CD14-positive monocyte (primary cell): ENCODE results near the gene NCCRP1. TPM values are rescaled to one million over a fixed set of nuclear protein-coding genes. Genes with fewer than 3 reads are reported as not detected.

Source experiments
- DNase-seq, 3 donors: peaks; one replicate each; pipeline ENCODE4 v3.0.0-alpha.2; 2011 to 2022
- H2AFZ ChIP-seq: 2 replicates; pipeline ENCODE4 v1.6.0; 2012; ENCODE audit warnings: mild to moderate bottlenecking, low read depth, low read length, inconsistent platforms; ENCODE audit not compliant: insufficient read depth, poor library complexity, severe bottlenecking
- H3K27ac ChIP-seq, 2 donors: 1 replicate in 1 of 2; 2 replicates in 1 of 2; pipeline ENCODE4 v1.5.1; 2012 to 2013; ENCODE audit warnings: low read length in 2 of 2, control low read depth in 1 of 2, inconsistent platforms in 1 of 2, low read depth in 1 of 2, mild to moderate bottlenecking in 1 of 2
- H3K27me3 ChIP-seq, 2 donors: one replicate each; pipeline versions ENCODE4 v1.6.0 to v1.6.1; 2011 to 2013; ENCODE audit warnings: low read length in 2 of 2; ENCODE audit not compliant: control insufficient read depth in 2 of 2, insufficient read depth in 2 of 2
- H3K36me3 ChIP-seq, 2 donors: replicated peaks in 1 of 2; 1 replicate in 1 of 2; 2 replicates in 1 of 2; pipeline versions ENCODE4 v1.5.1 to v1.6.1; 2012 to 2013; ENCODE audit warnings: low read length in 2 of 2, control low read depth in 1 of 2, inconsistent platforms in 1 of 2, mild to moderate bottlenecking in 1 of 2; ENCODE audit not compliant: insufficient read depth in 2 of 2, control insufficient read depth in 1 of 2
- H3K4me1 ChIP-seq, 2 donors: 1 replicate in 1 of 2; 2 replicates in 1 of 2; pipeline versions ENCODE4 v1.5.1 to v1.6.1; 2012 to 2013; ENCODE audit warnings: low read length in 2 of 2, control low read depth in 1 of 2, inconsistent platforms in 1 of 2, mild to moderate bottlenecking in 1 of 2, moderate library complexity in 1 of 2; ENCODE audit not compliant: insufficient read depth in 2 of 2, control insufficient read depth in 1 of 2
- H3K4me2 ChIP-seq: replicated peaks from 2 replicates; pipeline ENCODE3; 2012; ENCODE audit warnings: low read length, moderate library complexity, mild to moderate bottlenecking; ENCODE audit not compliant: poor library complexity, severe bottlenecking; ENCODE audit errors: extremely low read depth
- H3K4me3 ChIP-seq, 3 experiments: fragments of 200-600 bp in 1 of 3; sonication (generic) in 1 of 3; replicated peaks in 1 of 3; 1 replicate in 2 of 3; 2 replicates in 1 of 3; pipeline ENCODE4 v1.5.1; 2011 to 2013; ENCODE audit warnings: low read length in 3 of 3, mild to moderate bottlenecking in 3 of 3, control low read depth in 2 of 3, low read depth in 2 of 3, inconsistent platforms in 1 of 3, moderate library complexity in 1 of 3
- H3K79me2 ChIP-seq: 2 replicates; pipeline ENCODE4 v1.6.0; 2012; ENCODE audit warnings: mild to moderate bottlenecking, control low read depth, inconsistent platforms, low read length, moderate library complexity; ENCODE audit not compliant: insufficient read depth
- H3K9ac ChIP-seq: 2 replicates; pipeline ENCODE4 v1.6.0; 2017; ENCODE audit warnings: low read length, mild to moderate bottlenecking; ENCODE audit not compliant: insufficient read depth, poor library complexity, severe bottlenecking
- H3K9me3 ChIP-seq, 2 donors: replicated peaks in 1 of 2; 1 replicate in 1 of 2; 2 replicates in 1 of 2; pipeline versions ENCODE4 v1.5.1 to v1.6.1; 2012 to 2013; ENCODE audit warnings: low read length in 2 of 2, control low read depth in 1 of 2; ENCODE audit not compliant: control insufficient read depth in 1 of 2, insufficient read depth in 1 of 2
- H4K20me1 ChIP-seq: 2 replicates; pipeline ENCODE4 v1.6.0; 2012; ENCODE audit warnings: mild to moderate bottlenecking, low read length, control low read depth, moderate library complexity; ENCODE audit not compliant: insufficient read depth
- H3K27ac Mint-ChIP-seq, 7 donors: one replicate each; pipeline ENCODE4 v1.8.0; 2020; ENCODE audit warnings: mild to moderate bottlenecking in 7 of 7, mixed read lengths in 7 of 7, moderate library complexity in 6 of 7, inconsistent platforms in 2 of 7
- H3K27me3 Mint-ChIP-seq, 3 donors: one replicate each; pipeline ENCODE4 v1.8.0; 2021 to 2022; ENCODE audit warnings: low read depth in 3 of 3, mild to moderate bottlenecking in 3 of 3, mixed read lengths in 3 of 3, moderate library complexity in 3 of 3, inconsistent platforms in 1 of 3
- H3K36me3 Mint-ChIP-seq, 2 donors: one replicate each; pipeline ENCODE4 v1.8.0; 2020; ENCODE audit warnings: mixed read lengths in 2 of 2, inconsistent platforms in 1 of 2, mild to moderate bottlenecking in 1 of 2
- H3K4me1 Mint-ChIP-seq: one replicate; pipeline ENCODE4 v1.8.0; 2020; ENCODE audit warnings: mild to moderate bottlenecking, mixed read lengths
- H3K4me3 Mint-ChIP-seq, 2 donors: one replicate each; pipeline ENCODE4 v1.8.0; 2020; ENCODE audit warnings: mild to moderate bottlenecking in 2 of 2, mixed read lengths in 2 of 2, moderate library complexity in 1 of 2
- H3K9me3 Mint-ChIP-seq, 7 donors: one replicate each; pipeline ENCODE4 v1.8.0; 2020 to 2022; ENCODE audit warnings: mixed read lengths in 7 of 7, mild to moderate bottlenecking in 6 of 7, moderate library complexity in 6 of 7, inconsistent platforms in 2 of 7
- CTCF ChIP-seq: fragments of 200-600 bp; IDR thresholded peaks from one replicate; pipeline ENCODE4 v1.8.0; 2022; ENCODE audit warnings: antibody characterized with exemption, mild to moderate bottlenecking
- WGBS: methylation state at CpG from one replicate; pipeline ENCODE4 v1.1.5; 2013; ENCODE audit warnings: missing lambda C conversion rate; ENCODE audit not compliant: insufficient coverage; 5-methylcytosine and 5-hydroxymethylcytosine counted together
- intact Hi-C, 2 donors: fragments of 100-400 bp; cut with micrococcal nuclease; formaldehyde crosslinking; loops; one replicate each; pipeline versions ENCODE4 v1.15.0 to v1.15.1; 2023
- polyA plus RNA-seq, 3 donors: library from polyadenylated mRNA; depleted of rRNA in 1 of 3; unstranded in 2 of 3; stranded (reverse) in 1 of 3; fragments of 300-500 nt in 2 of 3; fragments of >200 nt in 1 of 3; fragmentation: Illumina TruSeq in 2 of 3; gene quantifications; 1 replicate in 2 of 3; 2 replicates in 1 of 3; pipeline ENCODE4 v1.2.3, GENCODE V29; 2012 to 2021

Gene NCCRP1
- polyA plus RNA-seq, 3 donors: not detected

- Mint-ChIP-seq H3K36me3 (peaks cover 15 to 61% of the 10 kb centered on the region in 2 donors), H3K9me3 (peaks cover 0 to 2% (median 0%) of the 10 kb centered on the region in 7 donors), H3K4me3 (no peak overlapping the region), H3K4me1 (no peaks in the 10 kb centered on the region), H3K27me3 (peaks cover 0 to 3% (median 0%) of the 10 kb centered on the region in 3 donors), H3K27ac (no peak overlapping the region)
- WGBS: 98% methylated on average over 6 of the region's 11 CpGs
- Histone ChIP-seq H4K20me1 (no peaks in the 10 kb centered on the region), H3K27me3 (no peaks in the 10 kb centered on the region), H3K27ac (no peak overlapping the region), H3K9me3 (no peaks in the 10 kb centered on the region), H3K9ac (no peak overlapping the region), H3K4me1 (no peaks in the 10 kb centered on the region), H3K4me2 (no peak overlapping the region), H3K36me3 (peaks cover 36 to 57% of the 10 kb centered on the region in 2 donors), H2AFZ (no peak overlapping the region), H3K79me2 (no peaks in the 10 kb centered on the region), H3K4me3 (no peak overlapping the region)
- intact Hi-C loops: no loop called here
- no peak for DNase-seq
- TF ChIP-seq CTCF: no peak
Measured at GRCh38 chr19:39177736-39178135, 19.0 kb upstream of the NCCRP1 start.

- no peak for DNase-seq
- 93% methylated on average over 17 of the region's 30 CpGs for WGBS
- peaks cover 0 to 3% (median 0%) of the 10 kb centered on the region in 3 donors for H3K27me3 Mint-ChIP-seq
Measured at GRCh38 chr19:39178296-39179006, 18.3 kb upstream of the NCCRP1 start.

More at GRCh38 chr19:39178296-39179006, 18.3 kb upstream of the NCCRP1 start:
- Mint-ChIP-seq H3K27ac (no peak overlapping the region), H3K4me3 (no peak overlapping the region), H3K4me1 (no peaks in the 10 kb centered on the region), H3K9me3 (peaks cover 0 to 2% (median 0%) of the 10 kb centered on the region in 7 donors), H3K36me3 (peaks cover 14 to 56% of the 10 kb centered on the region in 2 donors)
- Histone ChIP-seq H3K9me3 (no peaks in the 10 kb centered on the region), H3K9ac (no peak overlapping the region), H3K27ac (no peak overlapping the region), H4K20me1 (no peaks in the 10 kb centered on the region), H2AFZ (no peak overlapping the region), H3K4me1 (no peaks in the 10 kb centered on the region), H3K4me2 (no peak overlapping the region), H3K79me2 (no peaks in the 10 kb centered on the region), H3K27me3 (no peaks in the 10 kb centered on the region), H3K4me3 (no peak overlapping the region), H3K36me3 (peaks cover 35 to 57% of the 10 kb centered on the region in 2 donors)
- TF ChIP-seq CTCF: no peak
- intact Hi-C loops: no loop called here
